Skin epidermis (tissue), 12 donors: ENCODE data around the gene SMARCA2.
"Not testable (repeated sequence)": the region's sequence is repeated elsewhere in the genome, so short reads cannot be mapped to it uniquely, and the experiment has no call there.

ENCODE experiments used
- H3K27ac ChIP-seq, 21 experiments: fragments of 200-600 bp; sonication (generic) in 11 of 21; one replicate each; pipeline ENCODE4 v1.5.0; 2020; ENCODE audit warnings: mild to moderate bottlenecking in 3 of 21, inconsistent platforms in 2 of 21, moderate library complexity in 2 of 21
- H3K4me3 ChIP-seq, 7 experiments: fragments of 200-600 bp; sonication (generic) in 2 of 7; one replicate each; pipeline ENCODE4 v1.5.0; 2020; ENCODE audit warnings: inconsistent platforms in 2 of 7, mild to moderate bottlenecking in 2 of 7, moderate library complexity in 1 of 7

SMARCA2 gene

GRCh38 chr9:2126331-2126803 is 111.2 kb downstream of the SMARCA2 start:
- Histone ChIP-seq H3K4me3 (no peak overlapping the region), H3K27ac (peak overlapping the region in 8 of 21 experiments; percentile 17 to 63 (median 42))

DNA sequence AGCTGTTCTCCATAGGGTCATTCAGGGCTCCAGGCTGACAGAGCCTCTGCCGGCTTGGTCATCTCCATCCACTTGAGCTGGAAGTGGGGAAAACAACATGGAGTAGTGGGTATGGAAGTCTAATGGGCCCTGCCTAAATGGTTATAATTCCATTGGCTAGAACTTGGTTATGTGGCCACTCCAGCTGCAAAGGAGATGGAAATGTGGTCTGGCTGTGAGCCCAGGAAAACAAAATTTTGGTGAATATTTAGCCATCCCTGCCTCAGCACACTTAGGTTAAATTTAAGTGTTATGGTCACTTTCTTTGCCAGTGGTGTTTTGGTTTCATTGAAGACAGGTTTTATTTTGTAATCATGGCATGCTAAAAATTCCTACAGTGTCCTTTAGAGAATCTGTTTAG is 112.3 kb downstream of the SMARCA2 start:
- Histone ChIP-seq H3K4me3 (no peak overlapping the region), H3K27ac (peak overlapping the region in 4 of 21 experiments; percentile 17 to 58 (median 28))

- Histone ChIP-seq H3K27ac (peak overlapping the region in 3 of 21 experiments; percentile 14 to 32 (median 17)), H3K4me3 (no peak overlapping the region)
Measured at GRCh38 chr9:2128141-2128540, 113.0 kb downstream of the SMARCA2 start.

DNA sequence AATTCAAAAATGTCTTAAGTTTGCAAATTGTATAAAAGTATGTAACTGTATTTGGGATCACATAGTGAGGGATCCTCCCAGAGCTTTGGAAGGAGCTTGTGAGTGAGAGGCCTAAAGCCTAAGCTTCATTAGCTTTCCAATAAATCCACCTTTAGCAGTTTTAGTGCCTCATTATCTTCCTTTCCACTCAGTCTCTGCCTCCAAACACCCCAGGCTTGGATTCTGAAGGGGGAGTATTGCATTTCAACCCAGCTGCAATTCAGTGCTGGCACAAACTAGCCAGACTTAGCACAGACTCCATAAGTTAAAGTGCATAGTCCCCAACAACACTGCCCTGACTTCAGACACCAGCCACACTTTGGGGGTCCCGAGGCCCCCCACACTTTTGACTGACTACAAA is 113.5 kb downstream of the SMARCA2 start:
- no peak overlapping the region for H3K4me3 ChIP-seq
- H3K27ac ChIP-seq: peak overlapping the region in 3 of 21 experiments; percentile 14 to 32 (median 32)

- Histone ChIP-seq H3K27ac (peak overlapping the region in 1 of 21 experiments; percentile 4), H3K4me3 (no peak overlapping the region)
Measured at GRCh38 chr9:2130941-2131340, 115.8 kb downstream of the SMARCA2 start.

DNA sequence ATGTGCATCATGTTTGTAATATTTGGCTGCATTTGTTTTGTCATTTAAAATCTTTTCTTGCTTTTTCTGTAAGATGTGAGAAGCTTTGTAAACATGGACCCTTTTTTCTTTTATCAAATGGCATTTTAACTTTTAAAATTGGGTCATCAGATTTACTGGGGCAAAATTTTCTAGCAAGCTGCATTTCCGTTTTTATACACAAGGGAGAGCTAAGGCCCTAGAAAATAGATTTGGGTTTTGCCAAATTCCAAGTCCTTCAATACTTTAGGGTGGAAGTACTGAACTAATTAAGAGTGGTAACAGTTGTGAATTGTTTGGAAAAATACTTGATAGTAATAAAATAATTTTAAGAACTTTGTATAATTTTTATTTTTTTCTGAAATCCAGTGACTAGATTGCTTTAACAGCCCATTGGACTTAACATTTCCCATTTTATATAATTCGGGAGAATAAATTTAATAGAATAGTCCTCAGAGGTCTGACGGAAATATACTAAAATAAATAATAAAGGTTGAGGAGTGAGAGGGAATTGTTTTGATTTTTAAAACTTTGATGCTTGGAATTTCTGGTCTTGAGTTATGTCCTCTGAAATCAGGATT is 117.4 kb downstream of the SMARCA2 start:
- Histone ChIP-seq H3K4me3 (no peak overlapping the region), H3K27ac (no peak overlapping the region)

- Histone ChIP-seq H3K27ac (no peak overlapping the region), H3K4me3 (no peak overlapping the region)
Measured at GRCh38 chr9:2134391-2134790, 119.2 kb downstream of the SMARCA2 start.

DNA sequence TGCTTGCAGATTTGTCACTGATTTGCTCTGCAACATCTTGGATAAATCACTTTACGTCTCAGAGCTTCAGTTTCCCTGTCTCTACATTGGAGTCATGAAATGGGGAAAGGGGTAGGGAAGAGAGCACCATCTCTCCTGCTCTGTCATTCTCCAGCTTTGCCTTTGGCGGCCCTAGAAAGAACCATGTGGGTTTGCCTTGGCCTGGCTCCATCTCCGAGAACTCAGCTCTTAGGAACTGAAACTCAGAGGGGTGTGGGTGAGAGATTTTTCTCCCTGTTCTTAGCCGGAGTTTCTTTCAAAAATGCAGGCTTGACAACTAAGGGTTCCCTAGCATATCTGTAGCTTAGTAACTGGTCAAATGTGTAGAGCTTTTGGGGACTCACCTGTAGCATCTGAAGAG is 123.5 kb downstream of the SMARCA2 start:
- no peak overlapping the region for H3K27ac ChIP-seq
- no peak overlapping the region for H3K4me3 ChIP-seq

- H3K27ac ChIP-seq: no peak overlapping the region
- no peak overlapping the region for H3K4me3 ChIP-seq
Measured at GRCh38 chr9:2140600-2141223, 125.6 kb downstream of the SMARCA2 start.

- H3K4me3 ChIP-seq: no peak overlapping the region
- no peak overlapping the region for H3K27ac ChIP-seq
Measured at GRCh38 chr9:2142212-2142611, 127.1 kb downstream of the SMARCA2 start.

DNA sequence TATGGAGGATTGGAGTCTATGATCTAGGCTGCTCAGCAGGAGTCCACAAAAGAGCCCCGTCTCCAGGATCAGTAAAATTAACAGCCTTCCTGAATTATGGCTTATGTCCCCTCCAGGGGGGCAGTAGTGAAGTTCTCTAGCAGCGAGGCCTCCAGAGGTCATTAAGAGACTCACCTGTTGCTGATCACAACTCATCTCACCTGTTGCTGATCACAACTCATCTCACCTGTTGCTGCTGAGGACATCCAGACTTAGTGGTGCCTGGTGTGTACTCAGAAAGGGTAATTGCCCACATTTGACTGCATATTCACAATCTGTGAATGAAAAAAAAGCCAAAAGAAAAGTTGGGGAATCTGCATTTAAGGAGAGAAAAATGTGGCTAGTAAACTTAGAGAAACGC is 129.5 kb downstream of the SMARCA2 start:
- no peak overlapping the region for H3K27ac ChIP-seq
- no peak overlapping the region for H3K4me3 ChIP-seq

DNA sequence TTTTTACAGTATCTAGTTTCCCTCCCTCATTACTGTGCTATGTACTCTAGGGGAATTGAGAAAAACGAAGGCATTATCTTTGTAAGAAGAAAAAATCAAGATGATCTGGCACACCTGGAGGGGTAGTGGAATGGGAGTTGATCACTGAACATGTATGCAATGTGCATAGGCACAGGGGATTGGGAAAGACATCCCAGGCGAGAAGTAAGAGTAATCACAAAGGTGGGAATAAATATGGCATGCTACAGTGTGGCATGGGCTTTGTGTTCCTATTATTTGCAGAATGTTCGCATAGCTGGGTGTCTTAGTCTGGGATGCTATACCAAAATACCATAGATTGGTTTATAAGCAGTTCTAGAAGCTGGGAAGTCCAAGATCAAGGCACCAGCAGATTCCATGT is 130.6 kb downstream of the SMARCA2 start:
- H3K27ac ChIP-seq: no peak overlapping the region
- H3K4me3 ChIP-seq: no peak overlapping the region

GRCh38 chr9:2146700-2147099 is 131.6 kb downstream of the SMARCA2 start:
- H3K27ac ChIP-seq, H3K4me3 ChIP-seq: not testable (repeated sequence)

DNA sequence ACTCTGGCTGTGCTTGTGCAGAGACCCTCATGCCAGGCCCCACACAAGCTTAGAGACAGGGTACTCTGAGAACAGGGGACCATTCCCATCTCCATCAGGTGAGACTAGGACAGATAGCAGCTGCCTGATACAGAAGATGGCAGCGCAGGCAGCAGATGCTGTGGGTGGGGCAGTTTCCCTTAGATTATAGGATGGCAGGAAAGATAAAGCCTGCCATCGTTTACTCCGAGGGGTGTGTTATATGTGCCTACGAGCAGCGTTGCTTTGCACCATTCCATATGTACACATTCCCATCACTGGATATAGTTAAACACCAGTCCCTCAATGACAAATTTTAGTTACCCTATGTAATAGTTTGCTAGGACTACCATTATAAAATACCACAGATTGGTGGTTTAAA is 135.2 kb downstream of the SMARCA2 start:
- Histone ChIP-seq H3K27ac (no peak overlapping the region), H3K4me3 (no peak overlapping the region)

- Histone ChIP-seq H3K4me3 (no peak overlapping the region), H3K27ac (no peak overlapping the region)
Measured at GRCh38 chr9:2151171-2151570, 136.0 kb downstream of the SMARCA2 start.

DNA sequence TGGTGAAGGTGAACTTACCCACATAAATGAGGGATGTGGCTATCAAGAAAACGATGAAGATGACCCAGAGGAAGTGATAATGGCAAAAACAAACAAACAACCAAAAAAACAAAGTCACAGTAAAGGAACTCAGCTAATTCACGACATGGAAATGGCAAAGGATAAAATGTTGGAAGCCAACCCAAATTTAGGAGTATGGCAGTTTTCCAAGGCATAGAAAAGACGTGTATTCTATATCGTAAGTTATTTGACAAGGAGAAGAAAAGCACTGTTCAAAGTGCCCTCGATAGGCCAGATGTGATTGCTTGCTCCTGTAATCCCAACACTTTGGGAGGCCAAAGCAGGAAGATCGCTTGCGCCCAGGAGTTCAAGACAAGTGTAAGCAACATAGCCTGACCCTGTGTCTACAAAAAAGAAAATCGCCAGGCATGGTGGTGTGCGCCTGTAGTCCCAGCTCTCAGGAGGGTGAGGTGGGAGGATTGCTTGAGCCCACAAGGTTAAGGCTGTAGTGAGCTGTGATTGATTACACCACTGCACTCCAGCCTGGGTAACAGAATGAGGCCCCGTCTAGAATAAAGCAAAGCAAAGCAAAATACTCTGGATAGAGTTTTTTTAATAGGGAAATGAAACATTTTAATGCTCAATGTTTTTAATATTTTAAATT is 138.0 kb downstream of the SMARCA2 start:
- peak overlapping the region in 2 of 21 experiments; percentile 2 to 18 for H3K27ac ChIP-seq

DNA sequence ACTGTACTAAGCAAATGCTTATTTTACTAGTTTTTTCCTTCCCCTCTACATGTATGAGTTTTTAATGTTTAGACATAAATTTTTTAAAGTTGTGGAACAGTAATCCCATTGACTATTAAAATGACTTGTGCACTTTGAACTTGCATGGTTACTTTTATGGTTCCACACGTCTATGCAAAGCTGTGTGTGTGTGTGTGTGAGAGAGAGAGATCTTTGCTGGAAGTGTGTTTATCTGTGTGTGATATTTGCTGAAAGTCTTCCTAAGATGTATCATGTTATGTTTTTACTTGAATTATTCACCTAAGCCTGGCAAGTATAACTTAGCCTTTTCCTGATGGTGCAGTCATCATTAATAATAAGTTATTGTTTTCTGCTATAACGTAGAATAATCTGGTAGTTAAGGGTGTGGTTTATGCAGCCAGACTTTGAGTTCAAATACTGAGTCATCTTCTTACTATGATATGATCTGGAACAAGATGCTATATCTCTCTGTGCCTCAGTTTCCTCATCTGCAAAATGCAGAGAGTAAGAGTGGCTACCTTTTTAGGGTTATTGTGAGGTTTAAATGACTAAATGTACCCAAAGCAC is 138.6 kb downstream of the SMARCA2 start:
- no peak overlapping the region for H3K4me3 ChIP-seq
- peak overlapping the region in 2 of 21 experiments; percentile 2 to 18 for H3K27ac ChIP-seq

More for the DNA sequence above, 138.0 kb downstream of the SMARCA2 start:
- no peak overlapping the region for H3K4me3 ChIP-seq

DNA sequence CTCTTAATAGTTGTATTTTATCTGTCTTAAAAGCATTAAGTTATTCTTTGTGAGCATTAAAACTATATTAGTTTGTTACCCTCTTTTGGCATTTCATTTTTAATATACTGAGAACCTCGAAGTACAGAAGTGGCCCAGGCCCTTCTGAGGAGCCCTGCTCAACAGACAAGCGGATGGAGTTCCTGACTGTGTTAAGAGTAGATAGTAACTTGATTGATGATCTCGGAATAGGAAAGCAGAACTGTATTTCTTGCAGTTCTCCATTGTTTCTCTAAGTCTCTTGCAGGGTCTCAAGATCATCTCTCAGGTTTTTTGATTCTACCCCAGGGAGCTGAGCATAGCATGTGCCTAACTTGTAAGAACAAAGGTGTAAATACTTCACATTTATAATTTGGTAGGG is 139.6 kb downstream of the SMARCA2 start:
- Histone ChIP-seq H3K4me3 (no peak overlapping the region), H3K27ac (peak overlapping the region in 1 of 21 experiments; percentile 18)

DNA sequence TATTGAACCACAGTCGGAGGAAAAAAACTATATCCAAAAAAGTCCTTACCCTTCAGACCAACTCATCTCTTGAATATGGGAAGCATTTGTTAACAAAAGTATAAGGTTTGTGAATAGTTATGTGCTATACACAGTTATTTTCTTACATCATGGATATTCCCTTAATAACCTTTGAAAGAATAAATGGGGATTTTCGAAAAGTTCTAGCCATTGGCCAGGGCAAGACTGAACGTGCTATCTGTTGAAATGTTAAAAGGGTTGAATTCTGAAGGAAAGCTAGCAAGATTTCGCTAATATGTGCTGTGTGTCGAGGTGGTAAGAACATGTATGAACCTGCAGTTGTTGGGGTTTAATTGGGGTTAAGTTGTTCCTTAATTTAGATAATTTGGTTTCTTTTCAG is 140.8 kb downstream of the SMARCA2 start:
- peak overlapping the region in 2 of 21 experiments; percentile 5 to 23 for H3K27ac ChIP-seq

GRCh38 chr9:2157277-2158110 is 142.3 kb downstream of the SMARCA2 start:
- peak overlapping the region in 20 of 21 experiments; percentile 22 to 87 (median 76) for H3K27ac ChIP-seq
- peak overlapping the region; percentile 18 to 44 (median 33) for H3K4me3 ChIP-seq

More for the DNA sequence above, 140.8 kb downstream of the SMARCA2 start:
- H3K4me3 ChIP-seq: no peak overlapping the region
